AG20443 (cell line): Measurements from ENCODE around the gene SLC66A2.
"Not testable (repeated sequence)": the region's sequence is repeated elsewhere in the genome, so short reads cannot be mapped to it uniquely, and the experiment has no call there.

Experiments
- DNase-seq: peaks from one replicate; pipeline ENCODE4 v3.0.0; 2012; ENCODE audit warnings: low spot score, mixed read lengths

SLC66A2 gene

DNA sequence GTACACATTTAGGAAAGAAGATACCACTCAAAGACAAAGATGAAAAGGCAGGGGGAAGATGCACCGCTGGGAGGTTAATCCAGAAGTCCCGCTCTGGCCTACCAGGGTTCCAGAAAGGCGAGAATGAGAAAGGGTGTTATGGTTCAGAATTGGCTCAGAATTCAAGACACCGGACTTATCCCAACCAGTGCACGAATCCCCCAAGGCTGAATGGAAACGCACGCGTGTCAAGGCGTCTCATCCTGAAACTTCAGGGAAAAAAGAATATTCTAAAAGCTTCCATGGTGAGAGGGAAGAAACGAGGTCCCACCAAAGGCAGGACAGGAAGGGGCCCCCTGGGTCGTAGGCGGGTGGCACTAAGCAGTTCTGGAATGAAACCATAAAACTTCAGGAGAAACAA, 71.9 kb downstream of the SLC66A2 start:
- no peak for DNase-seq

DNA sequence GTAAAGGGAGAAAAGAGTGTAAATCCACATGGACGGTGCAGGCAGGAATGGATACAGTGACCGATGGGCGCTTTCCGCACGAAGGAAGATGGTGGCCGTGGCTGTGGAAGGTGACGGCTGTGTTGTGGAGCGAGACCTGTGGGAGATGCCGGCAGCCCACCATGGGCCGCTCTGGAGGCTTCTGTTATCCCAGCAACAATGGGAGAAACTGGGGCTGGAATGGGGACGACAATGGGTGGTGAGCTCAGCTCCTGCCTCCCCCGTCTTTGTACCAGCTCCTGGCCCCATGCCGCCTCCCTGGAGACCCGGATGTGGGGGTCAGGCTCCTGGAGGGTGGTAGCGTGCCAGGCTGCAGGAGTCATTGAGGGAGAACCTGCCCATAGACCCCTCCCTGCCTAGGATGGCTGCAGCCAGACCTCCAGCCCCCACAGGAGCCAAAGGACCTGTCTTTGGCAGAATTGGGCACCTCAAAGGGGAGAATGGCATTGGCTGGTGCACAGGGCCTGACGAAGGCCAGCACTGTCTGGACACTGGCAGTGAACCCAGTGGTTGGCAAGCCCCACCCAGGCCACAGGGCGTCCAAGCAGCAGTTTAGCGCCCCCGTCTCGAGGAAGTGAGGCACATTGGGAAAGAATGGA, 72.6 kb downstream of the SLC66A2 start:
- peak; percentile 5 for DNase-seq

DNA sequence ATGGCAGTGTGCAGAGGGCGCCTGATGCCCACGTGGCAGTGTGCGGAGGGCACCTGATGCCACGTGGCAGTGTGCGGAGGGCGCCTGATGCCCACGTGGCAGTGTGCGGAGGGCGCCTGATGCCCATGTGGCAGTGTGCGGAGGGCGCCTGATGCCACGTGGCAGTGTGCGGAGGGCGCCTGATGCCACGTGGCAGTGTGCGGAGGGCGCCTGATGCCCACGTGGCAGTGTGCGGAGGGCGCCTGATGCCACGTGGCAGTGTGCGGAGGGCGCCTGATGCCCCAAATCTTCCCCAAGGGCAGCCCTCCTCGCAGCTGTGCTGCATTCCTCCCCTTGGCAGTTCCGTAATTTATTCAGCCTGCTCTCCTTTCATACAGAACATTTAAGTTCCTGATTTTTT, 73.2 kb downstream of the SLC66A2 start:
- not testable (repeated sequence) for DNase-seq

DNA sequence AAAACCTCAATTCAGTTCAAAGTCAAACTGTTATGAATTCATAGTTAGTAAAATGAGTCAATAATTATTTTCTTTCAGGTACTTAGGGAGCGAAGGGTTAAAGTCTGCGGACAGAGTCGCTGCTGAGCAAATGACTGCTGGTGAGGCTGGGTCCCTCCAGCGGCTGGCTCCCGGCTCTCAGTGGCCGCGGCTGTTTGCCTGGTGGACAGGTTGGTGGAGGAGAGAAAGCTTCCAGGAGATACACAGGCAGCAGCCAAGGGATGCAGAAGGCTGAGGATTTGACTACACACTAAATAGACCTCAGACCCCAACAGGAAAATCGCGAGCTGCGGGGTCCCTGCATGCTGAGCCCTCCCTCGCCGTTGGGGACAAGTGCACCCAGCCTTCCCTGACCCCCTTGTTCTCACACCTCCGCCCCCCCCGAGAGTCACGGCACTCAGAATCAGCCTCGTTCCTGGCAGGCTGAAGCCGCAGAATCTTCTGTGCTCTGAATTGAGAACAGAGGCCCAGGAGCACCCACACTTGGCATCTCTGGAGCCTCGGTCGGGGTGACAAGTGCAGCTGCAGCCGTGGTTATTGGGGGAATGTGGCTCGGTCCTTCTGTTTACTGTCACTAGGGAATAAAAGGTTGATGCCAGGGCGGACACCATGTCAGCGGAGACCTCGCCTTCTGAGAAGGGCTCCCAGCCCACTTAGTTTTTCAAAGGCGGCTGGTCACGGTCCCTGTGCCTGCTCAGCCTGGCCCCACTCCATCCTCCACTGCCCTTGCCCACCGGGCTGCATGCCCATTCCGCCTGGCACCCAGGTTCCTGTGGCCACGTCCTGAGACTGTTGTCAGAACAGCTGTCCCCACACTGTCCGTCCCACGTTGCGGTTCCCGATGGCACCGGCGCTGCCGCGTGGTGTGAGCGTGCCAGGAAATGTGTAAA, 74.0 kb downstream of the SLC66A2 start:
- DNase-seq, result peak; percentile 13

DNA sequence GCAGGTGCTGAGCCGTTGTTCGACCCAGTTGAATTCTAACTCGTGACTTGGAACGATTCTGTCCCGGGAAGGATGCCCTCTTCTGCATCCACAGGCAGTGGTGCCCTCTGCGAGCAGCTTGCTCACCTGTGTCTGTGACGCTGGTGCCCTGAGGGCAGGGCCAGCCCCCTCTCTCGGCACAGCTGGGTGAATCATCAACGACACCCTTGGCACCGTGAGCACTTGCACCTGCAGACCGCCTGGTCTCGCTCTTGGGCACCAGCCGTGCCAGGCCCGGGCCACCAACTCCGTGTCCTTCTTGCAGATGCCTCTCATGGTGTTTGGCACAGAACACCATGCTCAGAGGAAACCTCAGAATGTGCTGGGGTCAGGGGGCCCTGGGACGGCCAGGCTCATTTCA, 75.0 kb downstream of the SLC66A2 start:
- peak; percentile 6 for DNase-seq

DNA sequence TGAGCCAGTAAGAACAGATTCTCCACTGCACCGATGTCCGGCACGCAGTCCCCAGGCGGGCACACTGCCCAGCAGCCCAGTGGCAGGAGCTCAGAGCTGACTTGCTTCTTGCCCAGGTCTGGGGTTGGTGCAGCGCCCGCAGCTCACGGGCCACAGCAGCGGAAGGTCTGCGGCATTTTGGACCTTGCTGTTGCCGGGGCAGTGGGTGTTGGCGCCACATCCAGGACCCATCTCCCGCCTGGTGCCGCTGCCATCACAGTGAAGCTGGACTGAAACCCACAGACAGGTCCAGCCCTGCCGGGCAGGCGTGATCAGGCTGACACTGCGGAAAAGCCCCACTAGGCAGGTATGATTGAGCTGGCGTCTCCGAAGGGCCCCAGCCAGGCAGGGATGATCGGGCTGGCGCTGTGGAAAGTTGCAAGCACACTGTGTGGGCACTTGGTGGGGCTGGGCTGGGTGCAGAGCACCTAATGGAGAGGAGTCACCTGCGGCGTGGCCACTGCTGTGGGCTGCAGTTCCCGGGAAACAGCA, 75.5 kb downstream of the SLC66A2 start:
- peak; percentile 6 for DNase-seq

DNA sequence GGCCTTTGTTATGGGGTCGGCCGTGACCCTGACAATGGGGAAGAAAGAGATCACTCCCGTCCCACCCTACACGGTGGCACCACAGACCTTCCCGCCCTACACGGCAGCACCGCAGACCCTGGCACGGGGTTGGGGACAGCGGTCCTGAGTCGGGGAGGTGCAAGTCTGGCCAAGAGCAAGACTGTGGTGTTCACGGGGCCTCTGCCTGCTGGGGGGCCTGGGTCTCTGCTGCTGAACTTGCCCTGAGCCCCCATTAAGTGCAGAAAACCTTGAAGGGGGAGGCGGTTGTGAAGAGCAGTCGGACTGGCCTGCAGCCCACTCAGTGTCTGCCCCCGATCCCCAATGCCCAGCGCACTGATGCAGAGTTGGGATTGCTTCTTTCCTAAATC, 75.9 kb downstream of the SLC66A2 start:
- peak; percentile 4 for DNase-seq

DNA sequence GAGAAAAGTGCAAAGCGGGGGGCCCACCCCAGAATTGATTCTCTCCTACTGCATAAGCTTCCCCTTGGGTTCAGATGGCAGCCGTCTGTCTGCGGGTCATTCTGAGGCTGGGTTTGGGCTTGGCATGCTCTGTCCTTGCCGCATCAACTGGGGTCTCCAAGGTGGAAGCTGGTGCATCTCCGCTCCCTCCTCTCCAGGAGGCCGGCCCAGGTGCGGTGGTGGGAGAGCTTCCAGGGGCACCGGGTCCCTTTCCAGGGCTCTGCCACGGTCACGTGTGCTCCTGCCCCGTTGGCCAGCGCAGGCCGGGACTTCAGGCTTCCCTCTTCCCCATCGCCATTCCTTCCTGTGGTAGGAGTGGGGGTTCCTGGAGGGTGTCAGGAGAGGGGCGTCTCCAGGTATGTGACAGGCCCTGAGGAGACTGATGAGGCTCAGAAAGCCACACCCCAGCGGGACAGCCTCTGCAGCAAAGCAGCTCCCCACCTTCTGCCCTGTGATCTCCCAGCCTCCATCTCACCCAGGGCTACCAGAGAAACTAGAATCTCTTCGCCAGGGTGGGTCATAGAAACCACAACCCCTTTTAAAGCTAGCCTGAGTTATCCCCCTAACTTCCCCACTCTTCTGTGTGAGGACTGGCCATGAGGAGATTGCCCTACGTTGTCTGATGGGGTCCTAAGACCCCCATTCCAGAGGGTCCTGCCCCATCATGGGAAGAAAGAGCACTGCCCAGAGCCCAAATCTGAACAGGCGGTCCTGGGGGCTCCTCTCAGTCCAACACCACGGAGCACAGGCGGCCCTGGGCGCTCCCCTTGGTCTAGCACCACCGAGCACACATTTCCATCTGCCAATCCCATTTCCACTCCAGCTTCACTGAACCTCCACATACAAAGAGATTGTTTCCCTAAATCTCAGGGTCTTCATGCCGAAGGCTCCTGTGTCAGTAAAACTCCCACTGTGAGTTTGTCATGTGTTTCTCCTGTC, 76.6 kb downstream of the SLC66A2 start:
- peak; percentile 9 for DNase-seq

DNA sequence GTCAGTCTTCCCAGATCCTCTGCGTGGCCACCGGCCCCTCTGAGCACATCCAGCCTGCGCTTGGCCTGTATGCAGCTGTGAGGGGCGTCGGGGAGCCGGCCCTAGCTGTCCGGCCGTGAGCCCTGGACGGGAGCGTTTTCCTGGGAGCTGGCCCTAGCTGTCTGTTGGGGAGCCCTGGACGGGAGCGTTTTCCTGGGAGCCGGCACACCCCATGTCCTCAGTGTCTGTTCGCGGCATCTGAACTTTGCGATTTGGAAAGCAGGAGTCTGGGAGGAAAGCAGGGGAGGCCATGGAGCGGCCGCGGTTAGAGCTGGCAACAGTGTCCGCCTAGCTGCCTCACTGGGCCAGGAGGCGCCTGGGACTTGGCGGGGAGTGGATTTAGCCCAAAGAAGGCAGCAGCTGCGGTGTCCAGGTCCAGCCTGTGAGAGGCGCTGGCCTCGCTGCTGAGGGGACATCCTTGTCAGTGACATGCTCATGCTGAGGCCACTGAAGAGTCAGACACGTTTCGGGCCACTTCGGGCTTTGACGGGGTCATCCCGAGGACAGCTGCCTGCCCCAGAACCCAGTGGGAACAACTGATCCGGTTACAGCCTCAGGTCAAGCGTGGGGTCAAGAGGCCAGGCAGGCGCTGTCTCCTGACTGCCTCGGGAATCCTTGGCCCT, 77.9 kb downstream of the SLC66A2 start:
- DNase-seq, result peak; percentile 12

DNA sequence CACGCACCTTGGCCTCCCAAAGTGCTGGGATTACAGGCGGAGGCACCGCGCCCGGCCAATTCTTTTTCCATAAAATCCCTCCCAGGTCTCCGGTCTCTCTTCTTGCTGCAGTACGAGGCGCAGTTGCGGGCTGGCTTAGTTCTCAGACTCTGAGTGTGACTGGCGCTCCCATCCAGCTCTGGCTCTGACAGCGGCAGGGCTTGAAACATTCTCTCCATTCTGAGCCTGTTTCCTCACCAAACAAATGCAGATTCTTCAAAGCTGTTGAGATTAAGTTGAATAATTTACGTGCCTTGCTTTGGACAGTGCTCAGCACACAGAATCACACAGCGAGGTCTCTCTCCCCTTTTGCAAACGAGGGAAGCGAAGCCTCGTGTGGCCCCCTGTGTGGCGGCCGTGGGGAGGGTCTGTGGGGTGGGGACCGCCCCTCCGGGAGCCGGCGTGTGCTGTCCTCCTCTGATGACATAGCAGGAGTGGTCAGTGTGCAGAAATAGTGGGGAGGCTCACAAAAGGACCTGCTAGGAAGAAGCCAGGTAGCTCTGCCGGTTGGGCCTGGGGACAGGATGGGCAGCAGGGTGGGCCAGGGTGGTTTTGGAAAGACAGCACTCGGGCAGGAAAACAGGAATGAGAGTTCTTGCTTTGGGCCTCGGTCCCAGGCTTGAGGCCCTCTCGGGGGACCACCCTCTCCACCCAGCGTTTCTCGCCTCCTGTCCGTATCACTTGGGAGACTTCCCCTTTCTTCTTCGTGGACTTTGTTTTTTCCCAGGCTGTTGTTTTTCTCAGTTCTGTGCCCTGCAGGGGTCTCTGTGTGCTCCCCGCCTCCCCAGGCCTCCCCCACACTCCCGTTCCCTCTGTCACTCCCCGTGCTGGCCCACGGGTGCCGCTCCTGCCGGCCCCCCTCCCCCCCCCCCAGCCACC, 78.7 kb downstream of the SLC66A2 start:
- peak; percentile 9 for DNase-seq

DNA sequence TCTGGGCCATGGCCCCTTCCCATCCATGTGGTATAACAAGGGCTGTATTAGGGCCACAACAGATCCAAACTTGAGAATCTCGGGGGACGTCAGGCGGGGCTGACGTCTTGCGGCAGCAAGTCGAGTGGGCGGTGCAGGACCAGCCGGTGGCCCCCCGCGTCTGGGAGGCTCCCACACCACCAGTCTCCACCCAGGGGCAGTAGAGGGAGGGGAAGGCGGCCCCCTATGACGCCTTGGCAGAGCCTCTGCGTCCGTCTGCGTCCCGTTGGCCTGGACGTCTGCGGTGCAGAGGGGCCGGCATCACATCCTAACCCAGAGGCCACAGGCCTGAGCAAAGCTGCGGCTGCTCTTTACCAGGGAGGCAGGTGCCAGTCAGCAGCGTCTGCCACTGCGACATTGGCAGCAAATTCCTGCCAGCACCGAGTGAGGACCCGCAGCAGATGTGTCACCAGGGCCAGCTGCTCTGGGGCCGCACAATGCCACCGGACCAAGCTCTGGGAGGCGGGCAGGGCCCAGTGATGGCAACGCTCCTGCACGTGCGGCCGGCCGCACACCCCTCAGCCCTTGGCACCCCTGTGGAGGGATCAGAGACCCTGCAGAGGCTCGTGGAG, 79.9 kb downstream of the SLC66A2 start:
- peak; percentile 8 for DNase-seq

DNA sequence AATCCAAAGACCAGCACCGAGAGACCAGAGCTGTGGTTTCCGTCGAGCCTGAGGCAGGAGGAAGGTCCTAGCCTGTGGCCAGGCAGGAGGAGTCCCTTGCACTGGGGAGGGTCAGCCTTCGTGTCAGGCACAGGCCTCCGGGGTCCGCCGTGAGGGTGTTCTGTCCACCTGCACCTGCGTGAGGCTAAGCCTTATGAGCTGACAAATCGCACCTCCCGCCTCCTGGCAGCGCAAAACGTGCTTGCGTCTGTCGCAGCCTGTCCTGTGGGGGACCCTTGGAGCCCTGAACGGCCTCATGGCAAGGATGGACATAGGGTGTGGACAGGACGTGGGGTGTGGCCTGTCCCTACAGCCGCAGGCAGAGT, 80.4 kb downstream of the SLC66A2 start:
- no peak for DNase-seq

DNA sequence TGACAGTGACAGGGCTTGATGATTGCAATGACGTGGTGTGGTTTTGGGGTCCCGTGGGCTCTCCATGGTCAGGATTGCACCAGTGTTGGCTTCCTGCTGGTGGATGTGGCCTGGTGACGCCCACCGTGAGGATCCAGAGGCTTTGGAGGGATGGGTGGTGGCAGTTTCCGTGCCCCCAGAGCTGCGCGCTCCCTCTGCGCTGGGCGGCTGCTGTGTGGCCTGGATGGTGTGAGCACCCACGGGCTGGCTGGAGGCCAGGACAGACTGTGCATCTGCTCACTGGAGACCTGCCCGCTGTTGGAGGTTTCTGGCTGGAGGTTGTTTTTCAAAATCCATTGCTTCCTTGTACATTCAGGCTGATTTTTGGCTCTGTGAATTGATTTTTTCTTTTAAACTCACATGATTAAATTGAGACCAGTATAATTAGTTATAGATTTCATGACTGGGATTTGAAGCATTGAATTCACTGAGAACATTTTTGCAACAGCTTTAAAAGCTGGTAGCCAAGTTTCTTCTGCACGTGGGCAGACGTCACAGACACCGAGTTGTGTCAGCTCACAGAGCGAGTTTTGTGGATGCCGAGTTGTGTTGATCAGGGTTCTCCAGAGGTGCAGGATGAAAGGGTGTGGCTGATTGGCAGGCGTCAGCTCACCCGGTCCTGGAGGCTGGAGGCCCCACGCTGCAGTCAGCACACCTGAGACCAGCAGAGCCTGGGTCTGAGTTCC, 81.0 kb downstream of the SLC66A2 start:
- peak; percentile 7 for DNase-seq

DNA sequence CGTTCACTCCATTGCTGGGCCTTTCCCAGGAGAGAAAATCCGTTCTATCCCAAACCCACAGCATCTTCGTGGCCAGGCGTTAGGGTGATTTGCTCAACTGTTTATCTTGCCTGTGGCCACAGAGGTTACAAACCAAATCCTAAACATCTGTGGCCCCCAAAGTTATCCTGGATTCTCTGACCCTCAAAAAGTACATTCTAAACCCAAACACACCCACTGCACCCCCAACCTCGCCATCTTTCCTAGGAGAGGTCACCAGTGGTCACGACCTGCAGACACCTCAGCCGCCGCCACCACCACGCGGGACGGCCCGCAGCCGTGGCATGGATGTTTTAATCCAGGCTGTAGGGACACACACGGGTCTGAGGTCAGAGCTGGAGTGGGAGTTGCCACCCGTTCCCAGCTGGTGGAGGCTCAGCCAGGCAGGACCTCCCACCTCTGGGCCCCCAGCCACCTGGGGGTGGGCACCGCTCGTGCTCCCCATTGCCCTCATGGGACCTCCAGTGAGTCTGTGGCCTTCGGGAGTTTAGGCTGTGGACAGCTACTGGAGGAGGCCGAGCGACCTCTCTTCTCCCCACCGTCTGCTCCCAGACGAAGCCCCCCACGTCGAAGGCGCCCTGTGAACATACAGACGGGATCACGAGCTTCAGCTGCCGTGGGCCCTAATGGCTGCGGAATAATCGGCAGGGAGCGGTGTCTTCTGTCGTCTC, 81.7 kb downstream of the SLC66A2 start:
- no peak for DNase-seq

DNA sequence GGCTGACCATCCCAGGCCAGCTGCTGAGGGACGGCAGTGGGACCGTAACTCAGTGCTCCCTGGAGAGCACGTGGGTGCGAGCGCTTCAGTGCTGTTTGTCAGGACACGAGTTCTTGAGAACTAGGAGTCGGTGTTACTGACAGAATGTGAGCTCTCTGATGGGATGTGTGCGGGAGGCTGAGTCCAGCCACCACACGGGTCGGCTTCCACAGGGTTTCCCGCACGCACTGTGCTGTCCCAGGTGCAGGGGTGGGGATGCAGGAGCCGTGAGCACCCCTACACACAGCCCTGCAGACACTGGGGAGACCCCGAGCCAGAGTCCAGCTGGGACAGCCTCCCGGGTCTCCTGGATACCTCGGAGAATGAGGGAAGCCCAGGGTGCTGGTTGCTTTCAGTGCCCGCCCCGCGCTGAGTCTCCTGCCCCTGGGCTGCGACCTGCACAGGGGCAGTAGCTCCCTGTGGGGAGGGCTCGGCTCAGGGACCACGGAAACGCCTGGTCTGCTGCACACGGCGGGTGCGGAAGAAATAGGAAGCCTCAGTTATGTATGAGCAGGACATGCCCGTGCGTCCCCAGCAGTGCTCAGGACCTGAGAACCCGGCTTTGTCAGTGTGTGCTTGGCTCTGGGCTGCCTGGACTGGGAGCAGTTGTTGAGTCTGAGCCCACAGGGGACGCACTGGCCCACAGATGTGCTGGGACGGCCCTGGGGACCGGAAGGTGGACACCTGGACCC, 82.5 kb downstream of the SLC66A2 start:
- DNase-seq, result peak; percentile 8

DNA sequence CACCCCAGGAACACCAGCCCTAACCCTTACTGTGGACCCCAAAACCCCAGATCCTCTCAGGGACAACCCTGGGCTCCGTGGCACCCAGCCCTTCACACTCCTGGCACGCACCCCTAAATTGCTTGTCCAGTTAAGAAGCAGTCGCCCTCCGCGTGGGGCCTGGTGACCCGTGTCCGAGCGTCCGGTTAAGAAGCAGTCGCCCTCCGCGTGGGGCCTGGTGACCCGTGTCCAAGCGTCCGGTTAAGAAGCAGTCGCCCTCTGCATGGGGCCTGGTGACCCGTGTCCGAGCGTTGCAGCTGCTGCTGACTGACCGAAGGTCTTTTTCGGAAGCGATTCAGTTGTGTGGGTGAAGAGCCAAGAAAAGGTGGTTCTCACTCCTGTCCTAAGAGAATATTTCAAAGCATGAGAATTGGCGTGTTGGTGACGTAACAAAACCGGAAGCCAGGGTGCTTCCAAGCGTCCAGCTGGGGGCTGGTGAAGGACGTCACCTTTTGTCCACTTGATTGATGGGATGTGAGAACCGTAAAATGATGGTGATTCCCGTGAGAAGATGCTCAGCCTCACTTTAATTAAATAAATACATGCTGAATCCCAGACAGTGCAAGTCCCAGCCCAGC, 83.2 kb downstream of the SLC66A2 start:
- no peak for DNase-seq

DNA sequence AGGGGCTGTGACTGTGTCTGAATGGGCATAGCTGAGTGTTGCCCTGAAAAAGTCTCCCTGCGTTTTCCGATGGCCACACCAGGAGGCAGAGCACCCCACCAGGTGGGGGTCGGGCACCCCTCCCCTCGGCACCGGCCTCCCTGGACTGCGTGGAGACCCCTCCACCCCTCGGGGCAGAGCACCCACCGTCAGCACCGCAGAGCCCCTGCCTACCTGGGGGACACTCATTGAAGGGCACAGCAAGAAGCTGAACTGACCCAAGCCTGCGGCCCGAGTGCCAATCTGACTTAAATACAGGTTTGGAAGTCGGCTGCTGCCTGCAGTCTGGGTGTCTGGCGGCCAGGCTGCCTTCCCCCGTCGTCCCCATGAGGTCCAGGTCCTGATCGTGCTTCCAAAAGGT, 83.8 kb downstream of the SLC66A2 start:
- peak; percentile 4 for DNase-seq
